Dendritic cell treated with granulocyte-macrophage colony-stimulating factor and Interleukin-4, amounts not matched to agents 40 ng/mL and 50 ng/mL, for 4 days (primary cell): ENCODE results near the gene PELI2.
"Not testable (repeated sequence)": the region's sequence is repeated elsewhere in the genome, so short reads cannot be mapped to it uniquely, and the experiment has no call there.

ENCODE experiments used
- H3K27ac Mint-ChIP-seq: one replicate; pipeline ENCODE4 v1.8.0; 2022; ENCODE audit warnings: mild to moderate bottlenecking, mixed read lengths
- H3K27me3 Mint-ChIP-seq: one replicate; pipeline ENCODE4 v1.8.0; 2022; ENCODE audit warnings: mild to moderate bottlenecking, mixed read lengths
- H3K36me3 Mint-ChIP-seq: one replicate; pipeline ENCODE4 v1.8.0; 2022; ENCODE audit warnings: low read depth, mixed read lengths
- H3K4me1 Mint-ChIP-seq: one replicate; pipeline ENCODE4 v1.8.0; 2022; ENCODE audit warnings: low read depth, mixed read lengths
- H3K4me3 Mint-ChIP-seq: one replicate; pipeline ENCODE4 v1.8.0; 2022; ENCODE audit warnings: mild to moderate bottlenecking, moderate library complexity, mixed read lengths
- H3K9me3 Mint-ChIP-seq: one replicate; pipeline ENCODE4 v1.8.0; 2022; ENCODE audit warnings: mixed read lengths
- intact Hi-C: fragments of 100-400 bp; cut with micrococcal nuclease; formaldehyde crosslinking; loops from one replicate; pipeline ENCODE4 v1.15.0; 2022

PELI2 gene

DNA sequence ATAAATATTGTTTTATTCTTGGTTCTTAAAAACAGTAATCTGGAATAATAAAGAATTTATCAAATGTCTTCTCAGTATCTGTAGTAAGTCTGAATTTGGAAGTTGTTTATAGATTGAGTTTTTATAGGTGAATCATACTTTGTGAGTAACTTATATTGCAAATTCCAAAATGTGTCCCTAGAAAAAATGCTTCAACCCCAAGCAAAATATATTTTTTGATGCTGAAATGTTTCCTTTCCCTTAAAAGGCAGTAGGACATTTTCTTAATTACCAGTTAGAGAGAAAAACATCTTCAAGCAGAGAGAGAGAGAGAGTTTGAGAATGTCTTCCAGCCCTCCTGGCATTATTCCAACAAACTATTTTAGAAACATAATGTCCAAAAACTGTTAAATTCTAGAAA is 37.9 kb downstream of the PELI2 start:
- H3K9me3 Mint-ChIP-seq, result peaks cover 8% of the 10 kb centered on the region
- peaks cover 9% of the 10 kb centered on the region for H3K4me1 Mint-ChIP-seq
- intact Hi-C loops, result no loop called here
- no peak overlapping the region for H3K4me3 Mint-ChIP-seq
- no peak overlapping the region for H3K27ac Mint-ChIP-seq
- H3K27me3 Mint-ChIP-seq, result no peaks in the 10 kb centered on the region
- no peaks in the 10 kb centered on the region for H3K36me3 Mint-ChIP-seq

DNA sequence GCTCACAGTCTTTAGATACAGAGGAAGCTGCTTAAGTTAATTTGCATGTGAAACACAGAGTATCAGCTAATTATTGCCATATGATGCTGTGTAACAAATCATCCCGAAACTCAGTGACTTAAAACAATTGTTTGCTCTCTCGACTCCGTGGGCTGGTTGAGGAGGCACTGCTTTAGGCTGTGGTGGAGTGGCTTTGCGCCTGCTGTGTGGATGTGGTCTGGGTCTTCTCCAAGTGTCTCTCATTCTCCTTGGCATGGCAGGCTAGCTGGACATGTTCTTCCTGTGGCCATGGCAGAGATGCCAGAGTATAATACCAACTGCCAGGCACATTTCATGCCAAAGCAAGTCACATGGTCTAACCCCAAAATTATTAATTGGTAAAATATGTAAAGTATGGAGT is 40.9 kb downstream of the PELI2 start:
- Mint-ChIP-seq H3K27me3 (no peaks in the 10 kb centered on the region), H3K9me3 (peaks cover 26% of the 10 kb centered on the region), H3K27ac (no peak overlapping the region), H3K4me3 (no peak overlapping the region), H3K4me1 (peaks cover 21% of the 10 kb centered on the region), H3K36me3 (no peaks in the 10 kb centered on the region)
- intact Hi-C loops, result no loop called here

GRCh38 chr14:56160088-56160487 is 41.9 kb downstream of the PELI2 start:
- intact Hi-C loops, result no loop called here
- Mint-ChIP-seq H3K27me3 (no peaks in the 10 kb centered on the region), H3K27ac (peak overlapping the region; percentile 30), H3K4me3 (no peak overlapping the region), H3K36me3 (no peaks in the 10 kb centered on the region), H3K9me3 (peaks cover 29% of the 10 kb centered on the region), H3K4me1 (peaks cover 21% of the 10 kb centered on the region)

DNA sequence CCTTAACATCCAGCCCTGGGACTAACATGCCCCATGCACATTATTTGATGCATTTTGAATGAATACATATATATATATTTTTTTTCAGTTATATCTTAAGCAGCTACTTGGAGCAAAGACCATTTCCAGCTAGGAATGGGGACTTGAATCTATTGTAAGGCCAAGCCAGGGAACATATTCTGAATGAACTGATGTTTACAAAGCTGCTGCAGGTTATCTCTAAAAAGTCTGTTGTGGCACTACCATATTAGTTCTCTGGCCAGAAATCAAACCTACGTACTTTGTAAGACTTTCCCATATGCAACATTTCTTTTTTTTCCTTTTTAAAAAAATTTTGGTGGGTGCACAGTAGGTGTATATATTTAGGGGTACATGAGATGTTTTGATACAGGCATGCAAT is 43.4 kb downstream of the PELI2 start:
- peak overlapping the region; percentile 84 for H3K27ac Mint-ChIP-seq
- peaks cover 45% of the 10 kb centered on the region for H3K9me3 Mint-ChIP-seq
- intact Hi-C loops, result no loop called here

DNA sequence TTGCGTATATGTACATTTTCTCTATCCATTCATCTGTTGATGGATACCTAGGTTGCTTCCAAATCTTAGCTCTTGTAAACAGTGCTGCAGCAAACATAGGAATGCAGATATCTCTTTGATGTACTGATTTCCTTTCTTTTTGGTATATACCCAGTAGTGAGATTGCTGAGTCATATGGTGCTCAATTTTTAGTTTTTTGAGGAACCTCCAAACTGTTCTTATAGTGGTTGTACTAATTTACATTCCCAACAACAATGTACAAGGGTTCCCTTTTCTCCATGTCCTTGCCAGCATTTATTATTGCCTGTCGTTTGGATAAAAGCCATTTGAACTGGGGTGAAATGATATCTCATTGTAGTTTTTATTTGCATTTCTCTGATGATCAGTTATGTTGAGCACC is 44.3 kb downstream of the PELI2 start:
- Mint-ChIP-seq H3K27ac (peak overlapping the region; percentile 84), H3K4me3 (no peak overlapping the region), H3K4me1 (peaks cover 24% of the 10 kb centered on the region), H3K27me3 (no peaks in the 10 kb centered on the region), H3K36me3 (no peaks in the 10 kb centered on the region), H3K9me3 (peaks cover 53% of the 10 kb centered on the region)
- intact Hi-C loops, result no loop called here

More for the DNA sequence above, 43.4 kb downstream of the PELI2 start:
- Mint-ChIP-seq H3K4me1 (peaks cover 21% of the 10 kb centered on the region), H3K36me3 (no peaks in the 10 kb centered on the region), H3K4me3 (no peak overlapping the region), H3K27me3 (no peaks in the 10 kb centered on the region)

- H3K27me3 Mint-ChIP-seq, H3K36me3 Mint-ChIP-seq, intact Hi-C loops, H3K4me3 Mint-ChIP-seq, H3K27ac Mint-ChIP-seq: not testable (repeated sequence)
- Mint-ChIP-seq H3K4me1 (peaks cover 36% of the 10 kb centered on the region), H3K9me3 (peaks cover 54% of the 10 kb centered on the region)
These were observed 48.4 kb downstream of the PELI2 start for GRCh38 chr14:56166579-56166978.

GRCh38 chr14:56168007-56168616 is 49.9 kb downstream of the PELI2 start:
- Mint-ChIP-seq H3K27me3 (no peaks in the 10 kb centered on the region), H3K36me3 (no peaks in the 10 kb centered on the region), H3K4me1 (peaks cover 41% of the 10 kb centered on the region), H3K4me3 (no peak overlapping the region), H3K9me3 (peaks cover 44% of the 10 kb centered on the region), H3K27ac (no peak overlapping the region)
- intact Hi-C loops, result no loop called here

- Mint-ChIP-seq H3K9me3 (peaks cover 36% of the 10 kb centered on the region), H3K4me3 (no peak overlapping the region), H3K36me3 (peaks cover 14% of the 10 kb centered on the region), H3K27ac (no peak overlapping the region), H3K4me1 (peaks cover 39% of the 10 kb centered on the region), H3K27me3 (no peaks in the 10 kb centered on the region)
- intact Hi-C loops, result no loop called here
These were observed 51.8 kb downstream of the PELI2 start for GRCh38 chr14:56170028-56170427.

- Mint-ChIP-seq H3K9me3 (peaks cover 27% of the 10 kb centered on the region), H3K4me3 (no peak overlapping the region), H3K27ac (no peak overlapping the region), H3K36me3 (peaks cover 14% of the 10 kb centered on the region), H3K27me3 (no peaks in the 10 kb centered on the region), H3K4me1 (peaks cover 44% of the 10 kb centered on the region)
- intact Hi-C loops, result no loop called here
These were observed 52.7 kb downstream of the PELI2 start for GRCh38 chr14:56170877-56171422.

DNA sequence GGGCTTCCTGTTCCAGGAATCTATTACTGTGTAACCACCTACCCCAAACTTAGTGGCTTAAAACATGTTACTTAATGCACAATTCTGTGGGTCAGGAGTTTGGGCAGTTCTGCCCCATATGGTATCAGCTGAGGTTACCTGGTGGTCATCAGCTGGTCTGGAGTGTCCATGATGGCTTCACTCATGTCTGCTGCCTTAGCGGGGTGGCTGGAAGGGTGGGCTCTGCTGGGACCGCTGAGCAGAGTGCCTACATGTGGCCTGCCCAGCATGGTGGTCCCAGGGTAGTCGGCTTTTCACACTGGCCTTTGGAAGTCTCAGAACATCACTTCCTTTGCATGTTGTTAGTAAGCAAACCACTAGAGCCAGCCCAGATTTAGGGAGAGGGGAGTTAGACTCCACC is 53.9 kb downstream of the PELI2 start:
- Mint-ChIP-seq H3K4me3 (no peak overlapping the region), H3K27ac (no peak overlapping the region), H3K4me1 (peaks cover 46% of the 10 kb centered on the region), H3K9me3 (peaks cover 16% of the 10 kb centered on the region), H3K27me3 (no peaks in the 10 kb centered on the region), H3K36me3 (peaks cover 14% of the 10 kb centered on the region)
- intact Hi-C loops, result no loop called here

DNA sequence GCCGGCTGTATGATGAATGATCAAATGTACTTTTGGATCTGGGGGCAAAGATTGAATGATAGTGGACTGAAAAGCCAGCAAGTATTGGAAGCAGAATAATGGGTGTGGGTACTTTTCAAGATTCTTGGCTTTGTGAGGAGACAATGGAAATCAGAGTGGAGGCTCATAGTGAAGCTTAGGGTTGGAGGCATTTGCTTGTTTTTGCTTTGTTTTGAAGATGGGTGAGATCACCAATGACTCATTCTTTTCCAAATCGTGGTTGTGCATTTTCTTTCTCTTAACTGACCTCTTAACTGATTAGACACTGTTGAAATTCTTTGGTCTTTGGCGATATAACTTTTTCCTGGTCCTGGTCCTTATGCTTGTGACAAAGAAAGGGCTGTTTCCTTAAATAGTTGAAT is 54.4 kb downstream of the PELI2 start:
- H3K4me3 Mint-ChIP-seq, result no peak overlapping the region
- no peak overlapping the region for H3K27ac Mint-ChIP-seq
- peaks cover 42% of the 10 kb centered on the region for H3K4me1 Mint-ChIP-seq
- intact Hi-C loops, result no loop called here
- no peaks in the 10 kb centered on the region for H3K27me3 Mint-ChIP-seq
- peaks cover 11% of the 10 kb centered on the region for H3K9me3 Mint-ChIP-seq
- peaks cover 14% of the 10 kb centered on the region for H3K36me3 Mint-ChIP-seq

DNA sequence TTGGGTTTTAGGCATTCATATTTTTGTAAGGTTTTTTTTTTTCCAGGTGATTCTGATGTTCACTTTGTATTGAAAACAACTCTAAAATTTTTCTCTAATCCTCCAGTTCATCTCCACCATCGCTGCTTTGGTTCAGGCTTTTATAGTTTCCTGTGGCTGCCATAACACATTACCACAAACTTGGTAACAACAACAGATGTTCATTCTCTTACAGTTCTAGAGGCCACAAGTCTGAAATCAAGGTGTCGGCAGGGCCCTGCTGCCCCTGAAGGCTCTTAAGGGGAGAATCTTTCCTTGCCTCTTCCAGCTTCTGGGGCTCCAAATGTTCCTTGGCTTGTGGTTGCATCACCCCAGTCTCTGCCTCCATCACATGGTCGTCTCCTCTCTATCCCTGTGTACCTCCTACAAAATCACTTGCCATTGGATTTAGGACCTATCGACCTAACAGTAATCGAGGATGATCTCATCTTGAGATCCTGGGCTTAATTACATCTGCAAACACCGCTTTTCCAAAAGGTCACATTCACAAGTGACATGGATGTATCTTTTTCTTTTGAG is 55.2 kb downstream of the PELI2 start:
- no peaks in the 10 kb centered on the region for H3K27me3 Mint-ChIP-seq
- peaks cover 11% of the 10 kb centered on the region for H3K9me3 Mint-ChIP-seq
- intact Hi-C loops, result no loop called here
- peaks cover 36% of the 10 kb centered on the region for H3K4me1 Mint-ChIP-seq
- H3K4me3 Mint-ChIP-seq, result no peak overlapping the region
- no peak overlapping the region for H3K27ac Mint-ChIP-seq
- peaks cover 14% of the 10 kb centered on the region for H3K36me3 Mint-ChIP-seq

DNA sequence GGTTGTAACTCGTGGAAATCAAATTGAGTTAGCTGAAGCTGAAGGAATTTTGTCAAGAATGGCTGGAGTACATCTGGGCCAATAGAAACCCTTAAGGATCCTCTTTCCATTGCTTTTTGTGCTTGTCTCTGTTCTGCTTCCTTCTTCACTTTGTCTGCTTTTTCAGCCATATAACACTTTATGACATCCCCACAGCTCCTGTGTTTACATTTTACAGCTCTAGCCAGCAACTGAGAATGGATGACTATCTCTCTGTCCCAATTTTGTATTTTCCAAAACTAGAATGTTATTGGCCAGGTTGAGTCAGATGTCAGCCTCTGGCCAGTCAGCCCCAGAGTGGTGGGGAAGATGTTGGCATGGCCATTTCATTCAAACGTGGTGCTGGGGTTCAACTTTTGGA is 57.6 kb downstream of the PELI2 start:
- Mint-ChIP-seq H3K36me3 (peaks cover 19% of the 10 kb centered on the region), H3K4me1 (peaks cover 35% of the 10 kb centered on the region), H3K4me3 (no peak overlapping the region), H3K9me3 (peaks cover 11% of the 10 kb centered on the region), H3K27ac (no peak overlapping the region), H3K27me3 (no peaks in the 10 kb centered on the region)
- intact Hi-C loops, result no loop called here

- H3K36me3 Mint-ChIP-seq, result peaks cover 21% of the 10 kb centered on the region
- no peak overlapping the region for H3K27ac Mint-ChIP-seq
- no peak overlapping the region for H3K4me3 Mint-ChIP-seq
- H3K4me1 Mint-ChIP-seq, result peaks cover 29% of the 10 kb centered on the region
- intact Hi-C loops, result no loop called here
- H3K9me3 Mint-ChIP-seq, result peaks cover 11% of the 10 kb centered on the region
- no peaks in the 10 kb centered on the region for H3K27me3 Mint-ChIP-seq
These were observed 58.3 kb downstream of the PELI2 start for GRCh38 chr14:56176530-56176929.

GRCh38 chr14:56177036-56177435 is 58.8 kb downstream of the PELI2 start:
- peaks cover 24% of the 10 kb centered on the region for H3K4me1 Mint-ChIP-seq
- H3K27ac Mint-ChIP-seq, result no peak overlapping the region

More at GRCh38 chr14:56177036-56177435, 58.8 kb downstream of the PELI2 start:
- H3K4me3 Mint-ChIP-seq, result no peak overlapping the region
- peaks cover 11% of the 10 kb centered on the region for H3K9me3 Mint-ChIP-seq
- peaks cover 21% of the 10 kb centered on the region for H3K36me3 Mint-ChIP-seq
- H3K27me3 Mint-ChIP-seq, result no peaks in the 10 kb centered on the region
- intact Hi-C loops, result no loop called here
